A549 (cell line): ENCODE measurements around the gene KPNA6.

Source experiments
- BCL3 ChIP-seq: fragments of >200 bp; sonication (Bioruptor Twin); formaldehyde crosslinking; IDR thresholded peaks from 3 replicates; pipeline ENCODE4 v1.6.1; 2016
- CBX2 ChIP-seq: fragments of 200-600 bp; sonication (generic); IDR thresholded peaks from 2 replicates; pipeline ENCODE4 v1.6.1; 2016; ENCODE audit warnings: low read depth, mild to moderate bottlenecking, borderline replicate concordance
- CEBPB ChIP-seq, 2 experiments: fragments of >200 bp in 1 of 2; sonication (Bioruptor Twin) in 1 of 2; formaldehyde crosslinking in 1 of 2; IDR thresholded peaks; 2 replicates each; pipeline ENCODE4 v1.6.1; 2012 to 2016
- CHD2 ChIP-seq: fragments of 150-350 bp; IDR thresholded peaks from 2 replicates; pipeline ENCODE4 v1.6.1; 2014; ENCODE audit warnings: low read length; ENCODE audit not compliant: partially characterized antibody
- CTCF ChIP-seq: fragments of >200 bp; sonication (Bioruptor Twin); formaldehyde crosslinking; IDR thresholded peaks from 3 replicates; pipeline ENCODE4 v1.5.1; 2016
- EP300 ChIP-seq, 2 experiments: fragments of >200 bp; sonication (Bioruptor Twin); formaldehyde crosslinking; IDR thresholded peaks; 2 replicates in 1 of 2; 3 replicates in 1 of 2; pipeline ENCODE4 v1.6.1; 2016 to 2017
- FOSB ChIP-seq: fragments of 250-450 bp; sonication (Bioruptor Pico); IDR thresholded peaks from 2 replicates; pipeline ENCODE4 v1.5.0; 2020; ENCODE audit warnings: mild to moderate bottlenecking, moderate library complexity
- FOSL2 ChIP-seq, 2 experiments: fragments of 450-650 bp in 1 of 2; fragments of >200 bp in 1 of 2; sonication (Bioruptor Twin) in 1 of 2; formaldehyde crosslinking; IDR thresholded peaks; 2 replicates each; pipeline versions ENCODE4 v1.5.0 to v1.6.1; 2016 to 2020; ENCODE audit warnings: mild to moderate bottlenecking in 1 of 2, moderate library complexity in 1 of 2
- MAFK ChIP-seq: fragments of 450-650 bp; IDR thresholded peaks from 2 replicates; pipeline ENCODE4 v1.6.1; 2014; ENCODE audit not compliant: partially characterized antibody
- POLR2A ChIP-seq: IDR thresholded peaks from 2 replicates; pipeline ENCODE4 v1.6.1; 2012; ENCODE audit warnings: mild to moderate bottlenecking, low read length
- RAD21 ChIP-seq, 2 experiments: fragments of >200 bp in 1 of 2; sonication (Bioruptor Twin) in 1 of 2; formaldehyde crosslinking in 1 of 2; IDR thresholded peaks in 1 of 2; conservative IDR thresholded peaks in 1 of 2; 2 replicates in 1 of 2; 3 replicates in 1 of 2; pipeline ENCODE4 v1.6.1; 2012 to 2018; ENCODE audit warnings: inconsistent platforms in 1 of 2
- RCOR1 ChIP-seq: fragments of 150-350 bp; IDR thresholded peaks from 2 replicates; pipeline ENCODE4 v1.6.1; 2014; ENCODE audit warnings: antibody characterized with exemption, low read length, low read depth
- REST ChIP-seq: fragments of 200-600 bp; sonication (generic); IDR thresholded peaks from 2 replicates; pipeline ENCODE4 v1.6.1; 2016; ENCODE audit warnings: antibody characterized with exemption, mild to moderate bottlenecking, moderate library complexity

GRCh38 chr1:32180186-32181060, 72.6 kb downstream of the KPNA6 start:
- no peak for TF ChIP-seq POLR2A
- TF ChIP-seq CTCF: no peak
- TF ChIP-seq EP300 (IDR thresholded peaks at IDR 0.05): no peak
- no peak for TF ChIP-seq FOSB (CRISPR knock-in tag)
- TF ChIP-seq BCL3: no peak
- TF ChIP-seq CHD2: no peak
- no peak for TF ChIP-seq CBX2
- TF ChIP-seq FOSL2 (IDR thresholded peaks at IDR 0.05): no peak
- TF ChIP-seq FOSL2 (CRISPR knock-in tag; IDR thresholded peaks at IDR 0.05): no peak
- no peak for TF ChIP-seq CEBPB (IDR thresholded peaks at IDR 0.05)
- no peak for TF ChIP-seq RAD21 (conservative IDR thresholded peaks at IDR 0.05 in 1 of 2, IDR thresholded peaks at IDR 0.05 in 1 of 2)
- TF ChIP-seq REST: no peak
- no peak for TF ChIP-seq RCOR1
- no peak for TF ChIP-seq MAFK
